ENCODE results near the gene PIBF1.

DNA sequence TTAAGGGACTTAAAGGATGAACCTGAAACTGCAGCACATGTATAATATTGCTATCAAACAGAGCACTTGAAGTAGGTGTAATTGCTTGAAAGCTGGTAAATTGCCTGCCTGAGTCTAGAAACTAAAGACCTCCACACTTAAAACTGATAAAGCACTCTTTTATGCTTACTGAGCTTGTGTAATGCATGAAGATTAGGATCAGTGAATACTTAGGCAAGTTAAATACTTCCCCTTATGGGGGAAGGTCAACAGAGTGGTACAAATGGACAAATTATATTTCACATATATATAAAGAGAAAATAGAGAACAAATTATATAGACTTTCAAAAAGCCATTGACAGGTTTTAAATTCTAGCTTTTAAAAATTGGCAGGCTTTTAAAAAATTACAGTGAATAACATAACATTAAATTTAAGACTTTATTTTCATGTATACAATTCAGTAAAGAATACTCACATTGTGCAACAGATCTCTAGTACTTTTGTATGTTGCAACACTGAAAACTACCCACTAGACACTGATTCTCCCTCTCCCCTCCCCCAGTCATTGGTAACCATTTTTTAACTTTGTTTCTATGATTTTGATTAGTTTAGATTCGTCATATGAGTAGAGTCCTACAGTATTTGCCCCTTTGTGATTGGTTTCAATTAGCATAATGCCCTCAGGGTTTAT, 23.9 kb downstream of the PIBF1 start:
- TF ChIP-seq POLR2A (IDR thresholded peaks at IDR 0.05; ENCODE audit: low read length), result no peak
- TF ChIP-seq GATA1 (IDR thresholded peaks at IDR 0.05; ENCODE audit: low read depth, low read length), result no peak
